ENCODE results near the gene MMAB. TPM values are rescaled to one million over a fixed set of nuclear protein-coding genes. Genes with fewer than 3 reads are reported as not detected.

The MMAB gene
- total and polyA plus RNA-seq, 2 of the 13 experiments (the other 11 are each of a cell fraction or from before 2014, with no cell fraction given) = 26.1 to 77.3 TPM

GRCh38 chr12:109604132-109604585 lies 30.9 kb upstream of the MMAB start (continued):
- TF ChIP-seq SRSF9 (IDR thresholded peaks at IDR 0.05; ENCODE audit: borderline replicate concordance, insufficient read depth, low read depth, low read length, poor library complexity, severe bottlenecking) = no peak
- no peak for TF ChIP-seq ZNF562 (CRISPR knock-in tag; IDR thresholded peaks at IDR 0.05; ENCODE audit: borderline replicate concordance)
- no peak for TF ChIP-seq ZNF784 (CRISPR knock-in tag; IDR thresholded peaks at IDR 0.05; ENCODE audit: borderline replicate concordance)
- peak; percentile 25; the same call in 1 of the 3 replicates for TF ChIP-seq MXI1 (IDR thresholded peaks at IDR 0.05; ENCODE audit: borderline replicate concordance, low read depth, low read length)
- TF ChIP-seq TCF7 (IDR thresholded peaks at IDR 0.05; ENCODE audit: low read depth) = peak; percentile 63
- no peak for TF ChIP-seq HNF1B (CRISPR knock-in tag; IDR thresholded peaks at IDR 0.05)
- TF ChIP-seq NCOR1 (IDR thresholded peaks at IDR 0.05; ENCODE audit: borderline replicate concordance, low read length) = peak; percentile 67; the same call in 1 of the 2 replicates
- TF ChIP-seq SOX5 (CRISPR knock-in tag; IDR thresholded peaks at IDR 0.05; ENCODE audit: borderline replicate concordance) = peak; percentile 32; the same call in 1 of the 2 replicates
- TF ChIP-seq ZNF605 (CRISPR knock-in tag; IDR thresholded peaks at IDR 0.05) = 0 out of 2 replicates have a peak, but pooled peaks have one; percentile 16
- TF ChIP-seq IRF2 (CRISPR knock-in tag; IDR thresholded peaks at IDR 0.05) = 0 out of 2 replicates have a peak, but pooled peaks have one; percentile 27
- TF ChIP-seq SCMH1 (CRISPR knock-in tag; IDR thresholded peaks at IDR 0.05; ENCODE audit: borderline replicate concordance) = no peak
- no peak for TF ChIP-seq ZNF256 (CRISPR knock-in tag; conservative IDR thresholded peaks at IDR 0.05)
- TF ChIP-seq ZNF777 (CRISPR knock-in tag; IDR thresholded peaks at IDR 0.05) = no peak
- no peak for TF ChIP-seq DMTF1 (CRISPR knock-in tag; IDR thresholded peaks at IDR 0.05)
- TF ChIP-seq SPEN (CRISPR knock-in tag; IDR thresholded peaks at IDR 0.05; ENCODE audit: low read depth) = 0 out of 2 replicates have a peak, but pooled peaks have one; percentile 43
- TF ChIP-seq SNRNP70 (IDR thresholded peaks at IDR 0.05; ENCODE audit: low read depth, low read length) = no peak
- TF ChIP-seq MXD3 (CRISPR knock-in tag; IDR thresholded peaks at IDR 0.05) = no peak
- TF ChIP-seq HDAC1 (CRISPR knock-in tag; IDR thresholded peaks at IDR 0.05) = peak; percentile 2; the same call in 1 of the 2 replicates
- peak; percentile 66 for TF ChIP-seq HNF4G (IDR thresholded peaks at IDR 0.05; ENCODE audit: borderline replicate concordance, low read depth, low read length)
- peak; percentile 51; the same call in 1 of the 2 replicates for TF ChIP-seq HNF4G (CRISPR knock-in tag; IDR thresholded peaks at IDR 0.05; ENCODE audit: borderline replicate concordance, low read depth)
- no peak for TF ChIP-seq E2F2 (CRISPR knock-in tag; IDR thresholded peaks at IDR 0.05; ENCODE audit: borderline replicate concordance)

Data from HepG2 (cell line).